GM18870 (cell line): ENCODE measurements around the gene SCO2.
"Not testable (repeated sequence)": the region's sequence is repeated elsewhere in the genome, so short reads cannot be mapped to it uniquely, and the experiment has no call there.

Experiments
- ATAC-seq: cut with Tn5 transposase; IDR thresholded peaks from one replicate; pipeline ENCODE4 v1.9.1; 2021; ENCODE audit warnings: moderate library complexity; ENCODE audit not compliant: unreplicated experiment

Gene SCO2

DNA sequence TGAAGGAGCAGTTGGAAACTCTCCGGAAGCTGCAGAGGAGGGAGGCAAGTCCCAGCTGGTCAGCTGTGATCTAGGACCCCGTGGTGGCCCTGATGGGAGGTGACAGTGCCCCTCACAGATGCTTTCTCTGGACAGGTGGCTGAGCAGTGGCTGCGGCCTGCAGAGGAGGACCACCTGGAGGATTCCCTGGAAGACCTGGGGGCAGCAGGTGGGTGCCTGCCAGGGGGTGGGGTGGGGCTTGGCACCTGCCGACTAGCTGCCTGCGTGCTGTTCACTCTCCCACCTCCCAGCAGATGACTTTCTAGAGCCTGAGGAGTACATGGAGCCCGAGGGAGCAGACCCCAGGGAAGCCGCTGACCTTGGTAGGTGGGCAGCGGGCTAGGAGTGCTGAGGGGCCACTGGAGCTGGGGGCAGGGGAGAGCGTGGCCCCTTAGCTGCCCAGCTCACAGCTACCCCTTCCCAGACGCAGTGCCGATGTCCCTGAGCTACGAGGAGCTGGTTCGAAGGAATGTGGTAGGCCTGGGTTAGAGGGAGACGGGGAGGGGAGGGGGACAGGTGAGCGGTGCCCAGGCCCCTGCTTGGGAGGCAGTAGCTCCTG is 3.1 kb downstream of the SCO2 start:
- ATAC-seq, result no peak

DNA sequence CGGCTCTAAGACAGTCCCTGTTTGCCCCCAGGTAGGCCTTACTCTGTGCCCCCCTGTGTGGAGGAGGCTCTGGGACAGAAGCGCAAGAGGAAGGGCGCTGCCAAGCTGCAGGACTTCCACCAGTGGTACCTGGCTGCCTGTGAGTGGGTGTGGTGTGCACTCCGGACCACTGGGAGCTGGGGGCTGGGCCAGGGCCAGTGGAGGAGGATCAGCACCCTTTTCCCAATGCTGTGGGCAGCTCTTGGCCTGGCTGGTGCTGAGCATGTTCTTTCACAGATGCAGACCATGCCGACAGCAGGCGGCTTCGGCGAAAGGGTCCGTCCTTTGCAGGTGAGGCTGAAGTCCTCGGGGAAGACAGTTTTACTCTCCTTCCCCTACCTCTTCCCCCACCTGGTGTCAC is 3.7 kb downstream of the SCO2 start:
- ATAC-seq, result no peak

DNA sequence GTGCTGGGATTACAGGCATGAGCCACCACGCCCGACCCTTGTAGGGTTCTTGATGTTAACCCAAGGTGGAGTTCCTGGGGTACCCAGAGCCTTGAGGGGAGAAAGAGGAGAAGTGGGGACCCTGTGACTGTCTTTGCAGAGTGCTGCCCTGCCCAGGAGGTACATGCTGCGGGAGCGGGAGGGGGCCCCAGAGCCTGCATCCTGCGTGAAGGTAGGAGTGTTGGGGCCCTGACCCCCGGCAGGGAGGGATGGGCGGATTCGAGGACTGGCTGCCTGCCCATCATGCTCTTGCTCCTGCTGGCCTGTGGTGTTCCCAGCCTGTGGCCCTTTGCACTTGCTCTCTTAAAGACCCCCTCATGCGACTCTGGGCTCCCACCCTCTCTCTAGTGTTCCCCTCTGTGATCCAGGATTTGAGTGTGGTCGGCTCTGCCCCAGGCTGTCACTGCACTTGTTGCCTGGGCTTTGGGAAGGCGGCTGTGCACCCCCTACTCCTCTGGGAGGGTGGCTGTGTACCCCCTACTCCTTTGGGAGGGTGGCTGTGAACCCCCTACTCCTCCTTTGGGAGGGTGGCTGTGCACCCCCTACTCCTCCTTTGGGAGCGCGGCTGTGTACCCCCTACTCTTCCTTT is 4.5 kb downstream of the SCO2 start:
- no peak for ATAC-seq

DNA sequence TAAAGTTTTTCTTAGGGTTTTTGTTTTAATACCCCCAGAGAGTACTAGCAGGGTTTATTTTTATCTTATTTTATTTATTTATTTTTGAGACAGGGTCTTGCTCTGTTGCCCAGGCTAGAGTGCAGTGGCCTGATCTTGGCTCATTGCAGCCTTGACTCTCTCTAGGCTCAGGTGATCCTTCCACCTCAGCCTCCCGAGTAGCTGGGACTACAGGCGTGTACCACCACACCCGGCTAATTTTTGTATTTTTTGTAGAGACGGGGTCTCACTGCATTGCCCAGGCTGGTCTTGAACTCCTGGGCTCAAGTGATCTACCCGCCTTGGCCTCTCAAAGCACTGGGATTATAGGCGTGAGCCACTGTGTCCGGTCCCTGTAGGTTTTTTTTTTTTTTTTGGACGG is 5.2 kb downstream of the SCO2 start:
- ATAC-seq, result not testable (repeated sequence)

DNA sequence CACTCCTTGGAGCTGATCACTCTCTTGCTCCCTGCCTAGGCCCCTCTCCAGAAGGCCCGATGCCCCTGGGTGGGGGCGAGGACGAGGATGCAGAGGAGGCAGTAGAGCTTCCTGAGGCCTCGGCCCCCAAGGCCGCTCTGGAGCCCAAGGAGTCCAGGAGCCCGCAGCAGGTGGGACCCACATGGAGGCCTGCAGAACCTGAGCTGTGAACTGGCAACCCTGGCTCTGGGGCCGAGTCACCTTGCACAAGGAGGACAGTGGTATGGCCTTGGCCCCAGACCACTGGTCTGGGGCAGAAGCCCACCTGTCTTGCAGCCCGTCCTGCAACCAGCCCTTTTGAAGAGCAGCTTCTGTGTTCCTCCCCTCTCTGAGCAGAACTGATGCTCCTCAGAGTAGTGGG is 6.2 kb downstream of the SCO2 start:
- no peak for ATAC-seq

DNA sequence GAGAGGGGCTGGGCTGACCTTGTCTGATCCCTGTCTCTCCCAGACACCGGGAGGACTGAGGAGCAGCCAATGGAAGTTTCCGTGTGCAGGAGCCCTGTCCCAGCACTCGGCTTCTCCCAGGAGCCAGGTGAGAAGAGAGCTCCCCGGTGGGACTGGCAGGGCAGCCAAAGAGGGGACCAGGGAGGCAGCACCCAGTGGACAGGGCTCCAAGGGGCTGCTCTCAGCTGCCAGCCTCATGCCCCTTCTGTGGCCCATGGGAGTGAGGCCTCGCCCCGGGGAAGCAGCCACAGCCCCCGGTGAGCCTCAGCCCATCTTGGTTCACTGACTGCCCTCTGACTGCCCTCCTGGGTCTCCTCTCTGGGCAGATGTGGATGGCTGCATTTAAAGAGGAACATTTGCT is 6.8 kb downstream of the SCO2 start:
- no peak for ATAC-seq

DNA sequence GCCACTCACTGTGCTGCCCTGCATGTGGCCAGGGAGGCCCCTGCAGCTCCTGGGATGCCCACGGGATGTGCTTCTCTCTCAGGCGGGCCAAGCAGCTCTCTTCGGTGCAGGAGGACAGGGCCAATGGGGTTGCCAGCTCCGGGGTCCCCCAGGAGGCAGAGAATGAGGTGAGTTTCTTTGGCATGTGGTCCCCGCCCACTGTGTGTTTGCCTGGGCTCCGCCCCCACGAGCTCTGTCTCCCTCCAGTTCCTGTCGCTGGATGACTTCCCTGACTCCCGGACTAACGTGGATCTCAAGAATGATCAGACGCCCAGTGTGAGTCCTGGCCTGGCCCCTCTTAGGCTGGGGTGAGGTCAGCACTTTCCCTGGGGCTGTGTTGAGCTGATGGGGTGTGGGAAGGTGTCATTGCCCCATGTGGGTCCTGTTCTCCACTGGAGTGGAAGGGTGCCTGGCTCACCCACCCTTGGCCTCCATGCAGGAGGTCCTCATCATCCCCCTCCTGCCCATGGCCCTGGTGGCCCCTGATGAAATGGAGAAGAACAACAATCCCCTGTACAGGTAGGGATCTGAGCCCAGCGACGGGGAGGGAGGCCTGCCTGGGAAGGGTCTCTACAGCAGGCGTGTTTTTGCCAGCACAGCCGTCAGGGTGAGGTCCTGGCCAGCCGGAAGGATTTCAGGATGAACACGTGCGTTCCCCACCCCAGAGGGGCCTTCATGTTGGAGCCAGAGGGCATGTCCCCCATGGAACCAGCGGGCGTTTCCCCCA is 7.7 kb downstream of the SCO2 start:
- no peak for ATAC-seq

DNA sequence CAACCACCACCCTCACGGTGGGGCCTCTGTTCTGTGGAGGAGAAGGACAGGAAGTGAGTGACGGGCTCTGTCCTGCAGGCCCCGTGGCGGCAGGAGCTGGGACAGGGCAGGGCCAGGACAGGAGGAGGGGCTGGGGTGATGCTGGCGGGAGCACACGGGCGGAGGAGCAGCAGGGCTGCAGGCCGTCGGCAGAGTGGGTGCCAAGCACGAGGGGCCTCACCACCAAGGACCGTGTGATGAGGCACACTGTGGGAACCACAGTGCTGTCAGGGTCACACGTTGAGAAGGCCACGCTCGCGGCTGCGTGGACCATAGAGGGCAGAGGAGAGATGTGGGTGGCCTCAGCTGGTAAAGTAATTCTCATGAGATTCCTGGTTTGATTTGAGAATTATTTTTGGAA is 8.5 kb downstream of the SCO2 start:
- no peak for ATAC-seq

DNA sequence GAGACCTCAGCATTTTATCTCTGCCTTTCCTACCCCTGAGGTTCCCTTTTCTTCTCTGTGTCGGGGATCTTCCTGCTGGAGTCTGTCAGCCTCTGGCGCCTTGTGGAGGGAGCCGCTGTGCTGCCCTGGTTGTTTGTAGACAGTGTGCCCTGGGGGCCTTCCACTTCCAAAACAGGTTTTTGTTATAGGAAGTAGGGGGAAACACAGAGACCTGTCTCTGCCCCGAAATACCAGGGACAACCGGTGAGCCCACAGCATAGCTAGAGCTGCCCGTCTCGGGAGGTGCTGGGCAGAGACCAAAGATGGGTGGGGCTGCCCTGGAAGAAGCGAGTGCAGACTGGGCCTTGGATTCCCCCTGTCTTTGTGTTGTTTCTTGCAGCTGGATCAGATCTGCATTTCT is 9.3 kb downstream of the SCO2 start:
- no peak for ATAC-seq

DNA sequence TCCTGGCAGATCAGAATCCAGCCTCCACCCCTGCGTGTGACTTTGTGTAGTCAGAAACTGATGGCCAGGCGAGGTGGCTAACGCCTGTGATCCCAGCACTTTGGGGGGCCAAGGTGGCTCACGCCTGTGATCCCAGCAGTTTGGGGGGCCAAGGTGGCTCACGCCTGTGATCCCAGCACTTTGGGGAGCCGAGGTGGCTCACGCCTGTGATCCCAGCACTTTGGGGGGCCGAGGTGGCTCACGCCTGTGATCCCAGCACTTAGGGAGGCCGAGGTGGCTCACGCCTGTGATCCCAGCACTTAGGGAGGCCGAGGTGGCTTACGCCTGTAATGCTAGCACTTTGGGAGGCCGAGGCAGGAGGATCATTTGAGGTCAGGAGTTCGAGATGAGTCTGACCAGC is 12.2 kb downstream of the SCO2 start:
- ATAC-seq, result no peak

DNA sequence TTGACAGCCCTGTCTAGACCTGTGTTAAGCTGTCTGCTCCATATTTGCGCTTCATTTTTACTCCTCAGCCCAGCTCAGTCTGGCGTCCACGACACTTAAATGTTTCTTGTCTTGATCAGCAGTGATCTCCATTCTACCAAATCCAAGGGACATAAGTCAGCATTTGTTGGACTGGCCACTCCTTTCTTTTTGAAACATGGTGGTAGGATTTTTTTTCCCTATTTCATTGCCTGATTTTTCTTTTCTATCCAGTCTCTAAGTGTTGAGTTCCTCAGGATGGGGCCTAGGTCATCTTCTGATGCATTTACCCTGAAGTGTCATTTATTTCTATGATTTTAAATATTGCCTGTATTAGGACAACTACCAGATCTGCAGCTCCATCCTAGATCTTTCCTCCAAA is 16.5 kb downstream of the SCO2 start:
- no peak for ATAC-seq

DNA sequence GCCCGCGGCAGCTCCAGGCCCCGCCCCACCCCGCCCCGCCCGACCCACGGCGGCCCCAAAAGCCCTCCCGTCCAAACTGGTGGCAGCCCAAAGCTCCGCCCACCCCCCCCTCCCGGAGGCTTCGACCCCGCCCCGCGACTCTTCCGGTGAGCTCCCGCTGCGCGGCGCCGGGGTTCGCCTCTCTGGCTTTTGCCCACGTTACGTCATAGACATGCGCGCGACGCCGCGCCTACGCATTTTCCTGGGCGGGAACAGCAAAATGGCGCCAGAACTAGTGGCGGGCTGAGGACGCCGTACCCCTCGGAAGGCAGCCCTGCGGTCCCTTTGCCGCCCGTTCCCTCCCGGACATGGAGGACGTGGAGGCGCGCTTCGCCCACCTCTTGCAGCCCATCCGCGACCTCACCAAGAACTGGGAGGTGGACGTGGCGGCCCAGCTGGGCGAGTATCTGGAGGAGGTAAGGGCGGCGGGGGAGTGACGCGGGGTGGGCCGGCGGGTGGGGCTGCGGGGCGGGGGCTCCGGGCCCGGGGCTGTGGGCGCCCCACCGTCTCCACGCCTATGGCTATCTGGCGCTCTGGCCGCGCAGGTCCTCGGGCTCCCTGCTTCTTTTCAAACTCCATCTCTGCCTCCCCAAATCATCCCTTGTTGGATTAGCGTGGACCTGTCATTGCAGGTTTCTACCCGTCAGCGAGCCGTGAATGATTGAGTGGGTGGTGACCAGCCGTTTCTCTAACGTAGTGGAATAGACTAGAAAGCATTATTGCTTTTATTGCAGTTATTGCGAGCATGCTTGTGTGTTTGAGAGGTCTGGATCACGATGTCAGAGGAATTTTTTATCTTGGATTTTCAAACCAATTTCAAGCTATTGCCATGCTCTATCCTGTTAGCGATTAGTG is 17.2 kb downstream of the SCO2 start, which contains the start of gene NCAPH2:
Gene NCAPH2 (plus strand): TSS at position 234 of the 894 bp plus-strand sequence. CDS start 114 bp downstream, at position 348.
- peak; percentile 60 for ATAC-seq

DNA sequence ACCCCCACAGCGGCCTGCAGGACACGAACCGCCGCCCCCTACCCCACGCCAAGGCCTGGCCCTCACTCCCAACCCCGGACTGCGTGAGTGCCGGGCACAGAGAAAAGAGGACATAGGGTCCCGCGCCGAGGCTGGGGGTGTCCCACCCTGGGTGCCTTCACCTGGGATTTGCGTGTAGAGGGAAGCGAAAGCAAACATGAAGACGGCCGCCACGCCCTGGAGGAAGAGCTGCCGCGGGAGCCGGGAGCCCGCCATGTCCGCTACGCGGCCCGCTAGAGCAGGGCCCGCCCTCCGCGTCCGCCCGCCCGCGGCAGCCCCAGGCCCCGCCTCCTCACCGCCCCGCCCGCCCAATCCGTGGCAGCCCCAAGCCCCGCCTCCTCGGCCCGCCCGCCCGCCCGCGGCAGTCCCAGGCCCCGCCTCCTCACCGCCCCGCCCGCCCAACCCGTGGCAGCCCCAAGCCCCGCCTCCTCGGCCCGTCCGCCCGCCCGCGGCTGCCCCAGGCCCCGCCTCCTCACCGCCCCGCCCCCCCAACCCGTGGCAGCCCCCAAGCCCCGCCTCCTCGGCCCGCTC is 17.9 kb downstream of the SCO2 start, which contains the start of gene LMF2:
Gene LMF2 (minus strand): TSS at position 282 of the 570 bp plus-strand sequence. CDS start 27 bp downstream, at position 255.
- no peak for ATAC-seq

DNA sequence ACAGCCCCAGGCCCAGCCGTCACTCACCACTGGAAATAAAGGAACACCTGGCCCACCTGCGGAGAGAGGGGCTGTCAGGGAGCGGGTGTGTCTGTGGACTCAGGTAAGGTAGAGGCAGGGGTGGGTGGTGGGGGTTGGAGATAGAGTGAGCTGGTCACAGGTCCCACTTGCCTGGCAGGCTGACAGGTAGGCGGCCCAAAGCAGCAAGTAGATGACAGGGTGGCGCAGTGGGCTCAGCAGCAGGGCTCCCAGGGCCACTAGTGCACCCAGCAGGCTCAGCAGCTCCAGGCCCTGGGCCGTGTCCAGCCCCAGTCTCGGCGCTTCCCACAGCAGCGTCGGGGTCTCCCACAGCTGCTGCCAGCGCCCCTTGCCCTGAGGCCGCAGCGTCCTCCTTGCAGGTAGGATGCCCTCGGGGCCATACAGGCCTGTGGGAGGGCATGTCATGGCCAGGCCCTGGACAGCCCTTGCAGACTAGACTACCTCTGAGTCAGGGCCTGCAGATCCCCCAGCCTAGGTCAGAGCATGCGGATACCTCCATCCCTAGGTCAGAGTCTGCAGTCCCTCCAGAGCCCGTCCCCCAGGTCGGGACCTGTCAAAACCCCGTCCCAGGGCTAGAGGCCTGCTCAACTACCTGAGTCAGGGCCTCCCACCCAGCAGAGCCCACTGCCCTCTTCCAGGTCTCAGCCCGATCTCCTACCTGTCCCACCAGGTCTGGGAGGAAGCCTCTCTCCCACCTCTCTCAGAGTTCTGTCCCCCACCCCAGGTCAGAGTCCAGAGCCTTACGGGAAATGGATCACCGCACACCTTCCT is 18.6 kb downstream of the SCO2 start:
- ATAC-seq, result no peak

DNA sequence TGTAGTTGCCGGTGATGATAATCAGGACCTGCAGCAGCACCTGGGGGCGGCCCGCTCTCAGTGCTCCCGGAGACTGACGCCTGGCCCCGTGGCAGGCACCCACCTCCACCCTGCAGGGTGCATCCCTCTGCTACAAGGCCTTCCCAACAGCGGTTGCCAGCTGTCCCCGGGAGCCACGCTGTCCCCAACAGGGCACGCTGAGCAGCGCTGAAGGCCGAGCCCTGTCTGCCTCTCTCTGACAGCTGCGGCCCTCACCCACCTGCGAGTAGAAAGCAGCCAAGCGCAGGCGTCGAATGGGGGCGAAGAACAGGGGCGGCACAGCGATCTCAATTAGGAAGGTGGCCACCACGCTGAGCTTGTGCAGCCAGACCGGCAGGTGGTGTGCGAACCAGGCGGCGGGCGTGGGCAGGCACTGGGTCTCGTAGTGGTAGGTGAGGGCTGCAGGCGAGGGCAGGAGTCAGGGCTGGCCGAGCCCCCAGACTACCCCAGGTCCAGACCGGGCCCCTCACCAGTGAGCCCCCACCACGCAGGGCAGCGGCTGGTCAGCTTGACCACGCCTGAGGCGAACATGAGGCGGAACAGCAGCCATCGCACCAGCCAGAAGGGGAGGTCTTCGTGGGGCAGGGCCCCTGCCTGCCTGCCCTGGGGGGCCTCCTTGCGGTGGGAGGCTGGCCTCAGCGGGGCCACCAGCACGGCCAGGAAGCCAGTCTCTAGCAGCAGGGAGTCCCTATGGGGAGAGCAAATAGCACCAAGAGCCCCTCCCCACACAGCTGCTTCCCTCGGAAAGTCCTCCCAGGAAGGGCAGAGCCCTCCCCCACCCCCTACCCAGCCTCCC is 19.4 kb downstream of the SCO2 start:
- no peak for ATAC-seq

DNA sequence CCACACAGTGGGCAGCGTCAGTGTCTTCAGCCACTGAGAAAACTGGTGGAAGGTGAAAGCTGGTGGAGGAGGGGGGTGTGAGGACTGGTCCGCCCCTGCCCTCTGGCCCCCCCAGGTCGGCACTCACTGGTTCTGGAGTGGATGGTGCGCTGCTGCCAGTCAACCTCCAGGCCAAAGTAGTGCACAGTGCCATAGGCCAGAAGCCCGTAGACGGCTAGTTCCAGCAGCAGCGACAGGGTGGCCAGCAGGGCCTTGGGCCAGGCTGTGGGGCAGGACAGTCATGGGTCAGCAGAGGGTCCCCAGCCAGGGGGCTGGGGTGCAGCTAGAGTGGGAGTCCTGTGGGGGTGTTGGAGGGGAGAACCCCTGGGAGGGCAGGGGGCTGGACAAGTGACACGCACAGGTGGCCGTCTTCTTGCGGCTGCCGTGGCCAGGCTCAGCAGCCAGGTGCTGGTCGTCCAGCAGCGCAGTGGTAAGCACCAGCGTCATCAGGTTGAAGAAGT is 20.1 kb downstream of the SCO2 start:
- no peak for ATAC-seq

DNA sequence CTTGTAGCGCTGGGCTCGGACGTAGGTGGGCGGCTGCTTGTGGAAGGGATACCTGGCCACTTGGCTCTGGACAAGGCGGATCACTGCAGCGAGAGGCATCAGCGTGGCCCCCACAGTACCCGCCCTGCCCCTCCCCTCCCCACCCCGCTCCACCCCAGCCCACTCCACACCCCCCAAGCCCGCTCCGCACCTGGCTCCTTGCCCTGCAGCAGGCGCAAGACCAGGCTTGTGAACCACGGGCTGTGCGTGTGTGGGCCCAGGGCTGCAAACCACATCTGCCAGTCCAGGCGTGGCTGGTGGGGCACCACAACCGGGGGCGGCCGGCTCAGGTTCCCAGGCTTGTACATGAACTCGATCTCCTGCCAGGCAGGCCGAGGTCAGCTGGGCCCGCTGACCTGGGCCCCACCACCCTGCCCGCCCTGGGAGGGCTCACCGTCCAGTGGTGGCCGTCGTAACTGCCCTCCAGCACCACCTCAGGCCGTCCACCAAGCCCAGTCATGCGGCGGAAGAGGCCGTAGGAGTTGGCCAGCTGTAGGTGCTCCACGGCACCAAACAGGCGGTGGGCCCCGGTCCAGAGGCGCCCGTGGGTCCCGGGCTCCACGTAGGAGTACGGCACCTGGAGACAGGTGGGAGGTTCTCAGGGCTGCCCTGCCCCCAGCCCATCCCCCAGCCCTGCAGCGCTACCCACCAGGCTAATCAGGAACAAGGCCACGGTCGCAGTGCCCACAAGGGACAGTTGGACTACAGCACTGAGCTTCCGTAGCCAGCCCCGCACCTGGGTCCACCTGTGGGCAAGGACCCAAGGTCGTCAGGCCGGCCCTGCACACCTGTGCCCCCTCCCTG is 20.8 kb downstream of the SCO2 start:
- no peak for ATAC-seq
